Loucy (cell line): ENCODE measurements around the gene CNOT4.

Experiments used
- H2AFZ ChIP-seq: fragments of 200-600 bp; sonication (generic); 2 replicates; pipeline ENCODE4 v1.6.0; 2016; ENCODE audit warnings: antibody characterized with exemption, mild to moderate bottlenecking, low read length, moderate library complexity
- H3F3A ChIP-seq: fragments of 200-600 bp; 2 replicates; pipeline ENCODE4 v1.6.0; 2016; ENCODE audit warnings: antibody characterized with exemption, low read depth, mild to moderate bottlenecking
- H3K27me3 ChIP-seq: fragments of 200-600 bp; sonication (generic); 2 replicates; pipeline ENCODE4 v1.6.1; 2014; ENCODE audit warnings: low read length, mild to moderate bottlenecking; ENCODE audit not compliant: insufficient read depth, poor library complexity, severe bottlenecking
- H3K36me3 ChIP-seq: fragments of 200-600 bp; sonication (generic); 2 replicates; pipeline ENCODE4 v1.6.1; 2016; ENCODE audit warnings: low read length; ENCODE audit not compliant: insufficient read depth
- H3K4me1 ChIP-seq: fragments of 200-600 bp; sonication (generic); 2 replicates; pipeline ENCODE4 v1.5.1; 2014; ENCODE audit warnings: low read length, mild to moderate bottlenecking; ENCODE audit not compliant: insufficient read depth, poor library complexity, severe bottlenecking
- H3K4me2 ChIP-seq: fragments of 200-600 bp; sonication (generic); 2 replicates; pipeline ENCODE4 v1.6.0; 2014; ENCODE audit warnings: antibody characterized with exemption, low read length, low read depth, mild to moderate bottlenecking; ENCODE audit not compliant: poor library complexity, severe bottlenecking
- H3K4me3 ChIP-seq: fragments of 200-600 bp; sonication (generic); 2 replicates; pipeline ENCODE4 v1.5.1; 2014; ENCODE audit warnings: low read length, mild to moderate bottlenecking, mixed read lengths; ENCODE audit not compliant: poor library complexity, severe bottlenecking
- H3K79me2 ChIP-seq: fragments of 200-600 bp; sonication (generic); 2 replicates; pipeline ENCODE4 v1.6.1; 2014; ENCODE audit warnings: low read length; ENCODE audit not compliant: insufficient read depth
- H3K9ac ChIP-seq: fragments of 200-600 bp; sonication (generic); 2 replicates; pipeline ENCODE4 v1.6.0; 2014; ENCODE audit warnings: mild to moderate bottlenecking, low read depth, low read length, moderate library complexity; ENCODE audit not compliant: poor library complexity, severe bottlenecking
- H3K9me2 ChIP-seq: fragments of 200-600 bp; sonication (generic); replicated peaks from 2 replicates; pipeline ENCODE4 v1.6.1; 2016; ENCODE audit warnings: low read depth, low read length, mixed read lengths
- H3K9me3 ChIP-seq: fragments of 200-600 bp; sonication (generic); 2 replicates; pipeline ENCODE4 v1.6.1; 2014; ENCODE audit warnings: mild to moderate bottlenecking, antibody characterized with exemption, low read length, low read depth; ENCODE audit not compliant: insufficient read depth
- H4K20me1 ChIP-seq: fragments of 200-600 bp; sonication (generic); 2 replicates; pipeline ENCODE4 v1.6.0; 2014; ENCODE audit warnings: antibody characterized with exemption, low read length, mild to moderate bottlenecking; ENCODE audit not compliant: insufficient read depth, poor library complexity, severe bottlenecking
- CTCF ChIP-seq: fragments of 200-600 bp; sonication (generic); conservative IDR thresholded peaks from 2 replicates; pipeline ENCODE4 v1.5.1; 2014; ENCODE audit warnings: mild to moderate bottlenecking, antibody characterized with exemption, low read length
- EZH2phosphoT487 ChIP-seq: fragments of 200-600 bp; IDR thresholded peaks from 2 replicates; pipeline ENCODE4 v1.6.1; 2018; ENCODE audit warnings: antibody characterized with exemption, mild to moderate bottlenecking, moderate library complexity, borderline replicate concordance

Gene CNOT4

GRCh38 chr7:135430626-135431025, 79.3 kb downstream of the CNOT4 start:
- H3K4me2 ChIP-seq: no peak overlapping the region
- H3K9me2 ChIP-seq: no peaks in the 10 kb centered on the region
- H3K9ac ChIP-seq: no peak overlapping the region
- no peak overlapping the region for H3K4me3 ChIP-seq
- H3K9me3 ChIP-seq: no peaks in the 10 kb centered on the region
- no peaks in the 10 kb centered on the region for H3K27me3 ChIP-seq
- peaks cover 12% of the 10 kb centered on the region for H3K4me1 ChIP-seq
- peaks cover 25% of the 10 kb centered on the region for H3K36me3 ChIP-seq
- peaks cover 31% of the 10 kb centered on the region for H4K20me1 ChIP-seq
- H3F3A ChIP-seq: no peaks in the 10 kb centered on the region
- peaks cover 49% of the 10 kb centered on the region for H3K79me2 ChIP-seq
- no peak overlapping the region for H2AFZ ChIP-seq
- TF ChIP-seq EZH2phosphoT487 (no peak), CTCF (no peak)

DNA sequence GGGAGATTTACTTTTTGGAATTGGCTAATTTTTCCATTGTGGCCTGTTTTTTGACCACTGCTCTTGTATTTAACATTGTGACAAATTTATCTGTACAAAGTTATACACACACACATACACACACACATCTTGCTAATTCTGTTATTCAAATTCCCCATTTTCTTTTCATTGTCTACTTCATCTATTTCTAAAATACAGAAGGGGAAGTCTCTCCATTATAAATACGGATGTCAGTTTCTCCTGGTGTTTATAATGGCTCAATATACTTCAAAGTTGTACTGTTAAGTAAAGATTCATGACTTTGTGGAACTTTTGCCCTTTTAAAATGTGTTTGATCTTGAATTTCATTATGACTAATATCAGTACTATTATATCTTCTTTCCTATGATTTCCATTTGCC, 81.0 kb downstream of the CNOT4 start:
- H3K79me2 ChIP-seq: peaks cover 59% of the 10 kb centered on the region
- H3K4me1 ChIP-seq: peaks cover 3% of the 10 kb centered on the region
- TF ChIP-seq EZH2phosphoT487: no peak
- no peak for TF ChIP-seq CTCF
- H3K4me2 ChIP-seq: no peak overlapping the region
- H3K4me3 ChIP-seq: no peak overlapping the region
- H3K9me2 ChIP-seq: no peaks in the 10 kb centered on the region
- no peaks in the 10 kb centered on the region for H3K27me3 ChIP-seq
- no peaks in the 10 kb centered on the region for H3F3A ChIP-seq
- H4K20me1 ChIP-seq: peaks cover 27% of the 10 kb centered on the region
- H3K36me3 ChIP-seq: peaks cover 12% of the 10 kb centered on the region; the same call in 1 of the 2 replicates
- no peak overlapping the region for H3K9ac ChIP-seq
- no peaks in the 10 kb centered on the region for H3K9me3 ChIP-seq
- H2AFZ ChIP-seq: no peak overlapping the region

DNA sequence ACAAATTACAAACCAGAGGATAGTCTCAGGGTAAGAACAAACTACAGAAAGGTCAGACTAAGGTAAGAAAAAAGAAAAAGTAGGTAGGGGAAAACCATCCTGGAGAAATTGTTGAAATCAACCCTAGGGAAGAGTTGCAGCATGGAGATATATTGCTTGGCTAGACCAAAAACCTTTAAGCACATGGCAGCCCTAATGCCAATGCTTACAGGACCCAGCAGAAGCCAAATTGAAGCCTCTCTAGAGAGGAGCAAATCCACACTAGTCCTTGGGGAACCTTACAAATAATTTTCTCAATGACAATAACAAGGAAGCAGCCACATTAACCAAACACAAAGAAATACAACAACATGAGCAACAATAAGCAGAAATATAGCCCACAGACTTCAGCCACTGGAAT, 81.9 kb downstream of the CNOT4 start:
- no peaks in the 10 kb centered on the region for H3K27me3 ChIP-seq
- H3K4me1 ChIP-seq: no peaks in the 10 kb centered on the region
- H3F3A ChIP-seq: no peaks in the 10 kb centered on the region
- H3K9me3 ChIP-seq: no peaks in the 10 kb centered on the region
- no peak overlapping the region for H3K9ac ChIP-seq
- H3K36me3 ChIP-seq: peaks cover 11% of the 10 kb centered on the region; the same call in 1 of the 2 replicates
- no peak overlapping the region for H3K4me2 ChIP-seq
- H3K4me3 ChIP-seq: no peak overlapping the region
- H4K20me1 ChIP-seq: peaks cover 31% of the 10 kb centered on the region
- H3K79me2 ChIP-seq: peaks cover 67% of the 10 kb centered on the region
- H3K9me2 ChIP-seq: no peaks in the 10 kb centered on the region
- H2AFZ ChIP-seq: no peak overlapping the region
- TF ChIP-seq CTCF (no peak), EZH2phosphoT487 (no peak)
